Fibroblast of lung (primary cell): ENCODE data around the gene SMC3.

Experiments used
- EZH2 ChIP-seq: IDR thresholded peaks from 2 replicates; pipeline ENCODE4 v1.5.1; 2012; ENCODE audit warnings: low read length, control low read depth, mild to moderate bottlenecking; ENCODE audit errors: missing control alignments
- TF ChIP-seq, protein P1 (sequence below), 2 donors: IDR thresholded peaks in 1 of 2; conservative IDR thresholded peaks in 1 of 2; 1 replicate in 1 of 2; 2 replicates in 1 of 2; pipeline ENCODE4 v1.5.1; 2011 to 2012; ENCODE audit warnings: low read length in 2 of 2, control low read depth in 1 of 2, inconsistent platforms in 1 of 2, low read depth in 1 of 2, mild to moderate bottlenecking in 1 of 2

DNA sequence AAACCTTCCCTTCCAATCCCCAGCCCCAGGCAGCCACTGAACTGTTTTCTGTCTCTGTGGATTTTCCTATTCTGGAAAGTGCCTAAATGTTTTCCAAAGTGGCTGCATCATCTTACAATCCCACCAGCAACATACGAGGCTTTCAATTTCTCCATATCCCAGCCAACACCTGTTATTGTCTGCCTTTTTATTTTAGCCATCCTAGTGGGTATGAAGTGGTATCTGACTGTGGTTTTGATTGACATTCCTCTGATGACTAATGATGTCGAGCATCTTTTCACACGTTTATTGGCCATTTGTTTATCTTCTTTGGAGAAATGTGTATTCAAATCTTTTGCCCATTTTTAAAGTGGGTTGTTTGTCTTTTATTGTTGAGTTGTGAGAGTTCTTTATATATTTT is 6.2 kb upstream of the SMC3 start:
- TF ChIP-seq, protein P1, sequence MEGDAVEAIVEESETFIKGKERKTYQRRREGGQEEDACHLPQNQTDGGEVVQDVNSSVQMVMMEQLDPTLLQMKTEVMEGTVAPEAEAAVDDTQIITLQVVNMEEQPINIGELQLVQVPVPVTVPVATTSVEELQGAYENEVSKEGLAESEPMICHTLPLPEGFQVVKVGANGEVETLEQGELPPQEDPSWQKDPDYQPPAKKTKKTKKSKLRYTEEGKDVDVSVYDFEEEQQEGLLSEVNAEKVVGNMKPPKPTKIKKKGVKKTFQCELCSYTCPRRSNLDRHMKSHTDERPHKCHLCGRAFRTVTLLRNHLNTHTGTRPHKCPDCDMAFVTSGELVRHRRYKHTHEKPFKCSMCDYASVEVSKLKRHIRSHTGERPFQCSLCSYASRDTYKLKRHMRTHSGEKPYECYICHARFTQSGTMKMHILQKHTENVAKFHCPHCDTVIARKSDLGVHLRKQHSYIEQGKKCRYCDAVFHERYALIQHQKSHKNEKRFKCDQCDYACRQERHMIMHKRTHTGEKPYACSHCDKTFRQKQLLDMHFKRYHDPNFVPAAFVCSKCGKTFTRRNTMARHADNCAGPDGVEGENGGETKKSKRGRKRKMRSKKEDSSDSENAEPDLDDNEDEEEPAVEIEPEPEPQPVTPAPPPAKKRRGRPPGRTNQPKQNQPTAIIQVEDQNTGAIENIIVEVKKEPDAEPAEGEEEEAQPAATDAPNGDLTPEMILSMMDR (conservative IDR thresholded peaks at IDR 0.05 in 1 of 2, IDR thresholded peaks at IDR 0.05 in 1 of 2; ENCODE audit: low read depth in 1 of 2, low read length in 2 of 2): no peak
- no peak for TF ChIP-seq EZH2
